ENCODE measurements around the gene TMEM86B.
A peak's percentile ranks its signal among the peaks of the same experiment; 100 is the strongest.
"Not testable (repeated sequence)": the region's sequence is repeated elsewhere in the genome, so short reads cannot be mapped to it uniquely, and the experiment has no call there.

Gene TMEM86B

DNA sequence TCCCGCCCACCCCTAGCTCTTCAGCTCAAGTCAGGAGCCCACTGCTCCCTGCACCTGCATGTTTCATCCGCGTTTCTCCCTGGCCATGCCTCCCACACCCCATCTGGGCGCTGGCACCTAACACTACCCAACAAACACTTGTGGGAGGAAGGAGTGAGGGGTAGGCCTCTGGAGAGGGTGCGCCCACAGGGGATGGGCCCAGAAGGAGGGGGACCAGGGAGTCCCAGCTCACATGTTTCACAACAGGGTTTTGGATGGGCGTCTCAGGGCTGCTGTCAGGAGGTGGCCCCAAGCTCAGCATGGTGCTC is 12.1 kb upstream of the TMEM86B start:
- DNase-seq, result no peak

GRCh38 chr19:55239004-55239403 is 10.4 kb upstream of the TMEM86B start:
- no peak for DNase-seq

DNA sequence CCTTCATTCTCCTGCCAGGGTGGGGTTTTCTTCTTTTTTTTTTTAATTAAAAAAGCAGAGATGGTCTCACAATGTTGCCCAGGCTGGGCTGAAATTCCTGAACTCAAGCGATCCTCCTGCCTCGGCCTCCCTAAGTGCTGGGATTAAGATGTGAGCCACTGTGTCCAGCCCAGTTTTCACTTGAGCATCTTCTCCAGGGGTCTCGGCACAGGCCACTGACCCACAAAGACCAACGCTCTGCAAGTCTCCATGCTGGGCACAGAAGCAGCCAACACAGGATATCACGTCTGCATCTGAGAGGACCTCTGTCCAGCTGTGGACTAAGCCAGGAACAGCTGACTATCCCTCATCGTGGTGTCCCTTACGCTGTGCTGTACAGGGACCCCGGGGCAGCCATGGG is 9.5 kb upstream of the TMEM86B start:
- no peak for DNase-seq

- DNase-seq, result no peak
Observed at GRCh38 chr19:55232986-55233385, 4.4 kb upstream of the TMEM86B start.

- no peak for DNase-seq
Observed at GRCh38 chr19:55232286-55232602, 3.7 kb upstream of the TMEM86B start.

DNA sequence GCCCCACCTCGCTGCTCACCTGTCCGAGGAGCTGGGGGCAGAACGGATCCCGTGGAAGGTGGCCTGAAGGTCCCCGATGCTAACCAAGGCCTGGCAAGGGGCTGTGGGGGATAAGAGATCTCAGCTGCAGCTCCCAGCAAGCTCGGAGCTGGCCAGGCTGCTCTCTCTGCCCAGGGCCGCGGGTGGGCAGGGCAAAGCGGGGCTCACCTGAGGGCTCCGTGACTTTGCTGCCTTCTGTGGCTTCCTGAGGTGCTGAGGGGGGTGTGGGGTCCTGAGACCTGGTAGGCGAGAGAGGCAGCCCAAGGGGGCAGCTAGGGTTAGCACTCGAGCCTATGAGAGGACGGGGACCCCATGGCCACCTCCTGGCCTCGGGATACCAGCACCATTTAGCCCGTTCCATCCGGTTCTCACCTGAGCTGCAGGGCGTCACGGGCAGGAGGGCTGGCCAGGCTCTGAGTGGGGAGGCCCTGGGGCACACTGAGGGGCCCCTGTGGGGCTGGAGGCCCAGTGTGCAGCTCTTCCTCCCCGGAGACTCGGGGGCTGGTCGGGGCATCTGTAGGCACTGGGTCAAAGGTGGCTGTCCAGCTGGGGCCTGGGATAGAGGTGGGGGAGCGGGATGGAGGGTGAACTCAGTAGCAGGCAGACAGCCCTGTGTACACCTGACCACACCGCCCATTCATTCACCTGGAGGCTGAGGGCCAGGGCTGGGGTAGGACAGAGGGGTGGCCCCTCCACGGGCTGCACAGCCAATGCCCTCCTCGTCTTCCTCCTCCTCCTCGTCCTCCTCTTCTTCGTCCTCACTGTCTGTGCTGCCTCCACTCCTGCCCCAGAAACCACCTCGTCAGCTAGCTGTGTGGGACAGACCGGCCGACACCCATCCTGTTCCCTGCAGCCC is 3.1 kb upstream of the TMEM86B start:
- DNase-seq, result no peak

- no peak for DNase-seq
Observed at GRCh38 chr19:55230780-55231179, 2.2 kb upstream of the TMEM86B start.

DNA sequence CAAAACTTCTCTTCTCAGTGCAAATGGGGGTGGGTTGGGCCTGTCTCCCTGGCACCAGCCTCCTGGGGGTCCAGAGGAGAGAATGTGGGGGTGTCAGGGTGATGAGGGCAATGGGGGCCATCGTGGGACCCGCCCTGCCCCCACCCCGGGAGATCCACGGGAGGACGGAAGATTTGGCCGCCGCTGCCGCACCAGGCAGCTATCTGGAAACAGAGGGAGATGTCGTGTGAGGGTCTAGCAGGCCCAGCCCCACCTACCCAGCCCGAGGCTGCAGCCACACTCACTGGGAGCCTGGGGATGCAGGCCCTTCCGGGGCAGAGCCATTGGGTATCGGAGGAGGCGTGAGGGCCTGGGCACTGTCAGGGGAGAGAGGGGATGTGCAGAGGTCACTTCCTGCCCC is 1.8 kb upstream of the TMEM86B start:
- no peak for DNase-seq

DNA sequence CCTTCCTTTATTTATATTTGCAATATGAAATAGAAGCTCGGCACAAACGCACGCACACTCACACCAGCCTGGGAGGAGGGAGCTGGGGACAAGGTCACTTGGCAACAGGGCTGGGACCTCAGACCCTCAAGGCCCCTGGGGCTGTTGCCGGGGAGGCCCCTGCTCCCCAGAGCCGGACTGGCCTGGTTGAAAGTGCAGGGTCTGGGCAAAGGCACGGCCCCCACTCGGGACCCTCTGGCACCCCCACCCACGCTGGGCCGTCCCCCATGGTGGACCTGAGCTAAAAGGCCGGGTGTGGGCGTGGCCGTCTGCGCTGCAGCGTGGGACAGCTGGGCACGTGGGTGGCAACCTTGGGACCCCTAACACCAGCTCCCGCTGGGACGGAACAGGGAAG is 1.2 kb upstream of the TMEM86B start:
- no peak for DNase-seq

DNA sequence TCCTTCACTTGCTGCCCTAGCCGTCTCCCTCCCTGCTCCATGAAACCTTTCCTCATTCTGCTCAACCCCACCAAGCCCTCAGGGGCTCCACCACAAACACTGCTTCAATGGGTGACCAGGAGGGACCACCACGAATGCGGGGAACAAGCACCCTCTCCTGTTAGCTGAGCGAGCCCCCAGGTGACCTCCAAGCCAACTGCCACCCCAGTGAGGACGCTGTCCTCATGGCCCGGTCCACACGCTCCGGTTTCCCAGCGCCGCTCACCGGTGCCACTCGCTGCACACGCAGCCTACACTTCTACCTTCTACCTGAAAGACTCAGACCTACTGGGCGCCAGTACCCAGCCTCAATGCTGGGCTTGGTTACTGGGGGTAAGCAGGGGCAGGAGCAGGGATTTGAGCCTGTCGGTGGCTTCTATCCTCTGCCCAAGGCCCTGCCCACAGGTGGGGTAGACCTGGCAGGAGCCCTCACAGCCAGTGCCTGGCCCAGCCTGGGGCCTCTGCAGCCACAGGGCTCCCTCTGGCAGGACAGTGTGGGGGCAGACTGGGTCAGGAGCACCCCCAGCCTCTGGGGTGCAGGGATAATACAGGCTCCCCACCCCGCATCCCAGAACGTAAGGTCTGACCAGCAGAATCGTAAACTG is 704 bp upstream of the TMEM86B start:
- DNase-seq, result no peak

- no peak for DNase-seq
Observed at GRCh38 chr19:55228015-55228391, 560 bp downstream of the TMEM86B start.

GRCh38 chr19:55227241-55228014 is 1.1 kb downstream of the TMEM86B start:
- DNase-seq, result no peak

DNA sequence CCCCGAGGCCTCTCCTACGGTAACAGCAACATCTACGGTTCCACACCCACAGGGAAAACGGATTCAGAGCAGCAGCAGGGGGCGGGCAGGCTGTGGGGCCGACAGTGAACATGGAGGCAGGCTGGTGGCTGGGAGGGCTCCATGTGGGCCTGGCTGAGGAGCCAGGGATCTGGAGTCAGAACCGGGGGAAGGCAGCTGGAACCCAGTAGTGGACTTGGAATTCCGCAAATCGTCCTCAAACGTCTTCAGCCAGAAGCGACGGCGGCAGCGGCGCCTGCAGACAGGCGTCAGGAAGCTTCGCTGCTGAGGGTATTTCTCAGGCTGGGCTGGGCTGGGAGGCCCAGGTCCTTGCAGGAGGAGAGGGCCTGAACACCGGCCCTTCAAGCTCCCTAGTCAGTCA is 1.8 kb downstream of the TMEM86B start:
- DNase-seq, result no peak

DNA sequence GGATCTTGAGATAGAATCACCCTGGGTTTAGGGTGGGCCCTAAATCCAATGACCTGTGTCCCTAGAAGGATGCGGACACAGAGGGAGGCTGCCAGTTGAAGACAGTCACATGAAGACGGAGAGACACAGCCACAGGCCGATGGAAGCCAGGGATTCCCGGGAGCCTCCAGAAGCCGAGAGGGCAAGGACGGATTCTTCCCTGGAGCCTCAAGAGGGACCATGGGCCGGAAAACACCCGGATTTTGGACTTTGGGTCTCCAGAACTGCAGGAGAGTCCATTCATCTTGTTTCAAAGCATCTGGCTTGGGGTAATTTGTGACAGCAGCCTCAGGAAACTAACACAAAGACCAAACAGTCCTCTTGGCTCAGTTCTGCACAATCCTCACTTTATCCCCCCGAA is 2.3 kb downstream of the TMEM86B start:
- no peak for DNase-seq

DNA sequence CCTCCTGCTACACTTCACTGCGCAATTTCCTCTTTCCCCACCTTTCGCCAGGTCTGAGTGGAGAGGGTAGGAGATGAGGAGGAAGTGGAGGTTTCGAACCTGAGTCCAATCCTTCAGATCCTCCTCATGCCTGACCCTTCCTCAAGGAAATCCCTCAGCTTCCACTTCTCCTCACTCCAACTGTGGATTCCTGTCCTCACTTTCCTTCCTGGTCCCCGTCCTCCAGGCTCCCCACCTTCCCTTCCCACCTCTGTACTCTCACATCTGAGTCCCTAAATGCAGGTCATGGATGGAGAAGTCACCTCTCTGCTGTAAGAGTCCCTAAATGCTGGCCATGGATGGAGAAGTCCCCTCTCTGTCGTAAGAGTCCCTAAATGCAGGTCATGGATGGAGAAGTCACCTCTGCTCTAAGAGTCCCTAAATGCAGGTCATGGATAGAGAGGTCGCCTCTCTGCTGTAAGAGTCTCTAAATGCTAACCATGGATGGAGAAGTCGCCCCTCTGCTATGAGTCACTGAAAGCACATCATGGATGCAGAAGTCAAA is 3.1 kb downstream of the TMEM86B start:
- DNase-seq, result no peak

DNA sequence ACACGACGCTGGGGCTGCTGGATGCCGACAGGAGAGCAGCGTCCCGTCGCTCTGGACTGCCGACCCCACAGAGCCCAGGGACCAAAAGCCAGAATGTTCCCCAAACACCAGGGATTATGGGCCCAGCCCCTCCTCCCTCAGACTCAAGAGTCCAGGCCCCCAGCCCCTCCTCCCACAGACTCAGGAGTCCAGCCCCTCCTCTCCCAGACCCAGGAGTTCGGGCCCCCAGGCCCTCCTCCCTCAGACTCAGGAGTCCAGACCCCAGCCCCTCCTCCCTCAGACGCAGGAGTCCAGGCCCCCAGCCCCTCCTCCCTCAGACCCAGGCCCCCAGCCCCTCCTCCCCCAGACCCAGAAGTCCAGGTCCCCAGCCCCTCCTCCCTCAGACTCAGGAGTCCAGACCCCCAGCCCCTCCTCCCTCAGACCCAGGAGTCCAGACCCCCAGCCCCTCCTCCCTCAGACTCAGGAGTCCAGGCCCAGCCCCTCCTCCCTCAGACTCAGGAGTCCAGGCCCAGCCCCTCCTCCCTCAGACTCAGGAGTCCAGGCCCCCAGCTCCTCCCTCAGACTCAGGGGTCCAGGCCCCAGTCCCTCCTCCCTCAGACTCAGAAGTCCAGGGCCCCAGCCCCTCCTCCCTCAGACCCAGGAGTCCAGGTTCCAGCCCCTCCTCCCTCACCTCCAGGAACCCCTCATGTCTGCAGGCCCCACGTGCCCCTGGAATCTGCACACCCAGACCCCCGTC is 3.7 kb downstream of the TMEM86B start:
- DNase-seq, result not testable (repeated sequence)

GRCh38 chr19:55224038-55224665 is 4.4 kb downstream of the TMEM86B start:
- no peak for DNase-seq

DNA sequence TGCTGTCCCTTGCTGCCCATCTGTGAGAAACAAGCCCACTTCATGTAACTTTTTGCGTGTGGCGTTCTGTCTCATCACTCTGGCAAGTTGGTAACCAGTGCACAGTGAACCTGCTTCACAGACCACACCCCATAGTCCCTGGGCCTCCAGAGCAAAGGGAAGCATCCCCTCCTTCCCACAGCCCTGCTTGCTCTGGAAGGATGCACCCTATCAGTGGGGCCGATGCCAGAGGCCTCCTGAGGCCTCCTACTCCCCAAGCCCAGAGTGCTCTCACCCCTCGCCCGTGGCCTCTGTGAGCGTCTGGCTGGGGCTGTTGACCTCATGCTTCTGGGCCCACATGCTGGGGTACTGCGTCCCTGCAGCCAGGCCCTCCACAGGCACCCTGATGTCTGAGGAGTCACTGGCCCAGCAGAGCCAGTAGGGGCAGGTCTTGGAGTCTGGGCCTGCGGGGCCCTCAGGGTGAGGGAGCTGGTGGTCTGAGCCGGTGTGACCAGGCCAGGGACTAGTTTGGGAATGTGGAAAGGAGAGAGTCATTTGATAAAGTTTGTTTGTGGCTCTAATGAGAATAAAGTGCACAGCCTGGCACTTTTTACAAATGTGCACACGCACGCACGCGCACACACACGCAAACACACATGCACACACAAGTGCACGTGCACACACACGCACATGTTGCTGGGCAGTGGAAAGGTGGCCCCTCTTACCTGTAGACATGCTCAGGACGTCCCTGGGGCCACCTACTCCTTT is 5.1 kb downstream of the TMEM86B start:
- DNase-seq, result no peak

- no peak for DNase-seq
Observed at GRCh38 chr19:55220525-55220924, 8.0 kb downstream of the TMEM86B start.

DNA sequence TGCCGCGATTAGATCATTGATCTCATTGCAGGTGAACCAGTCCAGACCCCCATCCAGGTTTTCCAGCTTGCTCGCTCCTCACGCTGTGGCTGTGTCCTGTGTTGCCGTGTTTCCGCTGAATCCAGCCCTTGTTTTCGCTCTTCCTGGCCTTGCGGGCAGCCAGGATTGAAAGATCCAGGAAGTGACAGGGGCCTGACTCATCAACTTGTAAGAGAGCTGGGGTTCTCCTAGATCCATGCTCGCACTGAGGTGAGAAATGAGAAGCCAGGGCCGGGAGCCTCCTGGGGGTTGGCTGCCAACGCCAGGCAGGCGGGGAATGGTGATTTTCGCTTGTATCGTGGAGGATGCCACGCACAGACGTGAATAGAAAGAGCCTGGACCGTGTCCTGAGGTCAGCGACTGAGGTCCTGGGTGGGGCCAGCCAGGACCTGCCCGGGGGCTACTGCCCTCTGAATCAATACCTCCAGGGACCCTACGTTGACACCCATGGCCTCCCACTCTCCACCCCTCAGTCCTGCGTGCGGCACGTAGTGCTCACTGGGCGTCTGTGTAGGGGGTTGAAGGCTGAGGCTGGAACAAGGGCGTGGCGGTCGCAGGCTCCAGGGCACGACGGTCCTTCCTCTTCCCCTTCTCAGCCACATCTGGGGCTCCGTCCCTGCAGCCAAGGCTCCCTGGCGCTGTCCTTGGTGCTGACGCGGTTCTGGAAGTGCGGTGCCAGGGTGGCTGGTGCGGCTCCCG is 11.9 kb downstream of the TMEM86B start:
- peak; percentile 37 to 63 for DNase-seq

DNA sequence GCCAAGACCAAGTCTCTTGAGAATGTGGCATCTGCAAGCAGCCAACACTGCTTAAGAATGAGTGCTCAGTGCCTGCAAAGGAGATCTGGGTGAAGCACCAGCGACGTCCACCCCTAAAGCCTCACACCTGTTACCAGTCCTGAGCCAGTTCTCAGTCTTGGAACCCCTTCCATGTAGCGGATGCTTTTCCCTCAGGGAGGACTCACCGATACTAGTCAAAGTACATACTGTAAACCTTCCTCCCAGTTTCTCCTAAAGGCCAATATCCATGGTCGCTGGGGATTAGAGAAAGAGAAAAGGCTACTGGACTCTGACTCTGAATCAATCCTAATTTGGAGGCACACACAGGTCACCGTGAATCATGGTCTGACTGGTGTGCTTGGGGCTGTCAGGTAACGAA is 15.0 kb downstream of the TMEM86B start:
- no peak for DNase-seq
